H1 (cell line): ENCODE data around the gene MIA2.

Experiments
- EP300 ChIP-seq, 2 experiments: IDR thresholded peaks; 1 replicate in 1 of 2; 2 replicates in 1 of 2; pipeline ENCODE4 v1.6.1; 2011 to 2012; ENCODE audit warnings: low read depth in 2 of 2, low read length in 2 of 2, mild to moderate bottlenecking in 2 of 2, borderline replicate concordance in 1 of 2, inconsistent platforms in 1 of 2, moderate library complexity in 1 of 2
- EZH2 ChIP-seq: fragments of 200-600 bp; sonication (generic); IDR thresholded peaks from 2 replicates; pipeline ENCODE4 v1.7.1; 2012; ENCODE audit warnings: low read depth, mild to moderate bottlenecking, moderate library complexity, low read length, inconsistent platforms; ENCODE audit not compliant: severe bottlenecking
- FOSL1 ChIP-seq: IDR thresholded peaks from 2 replicates; pipeline ENCODE4 v1.6.1; 2011; ENCODE audit warnings: mild to moderate bottlenecking, low read depth, low read length, moderate library complexity; ENCODE audit not compliant: insufficient read depth
- HDAC6 ChIP-seq: IDR thresholded peaks from one replicate; pipeline ENCODE4 v1.7.1; 2012; ENCODE audit warnings: low read depth, mild to moderate bottlenecking, inconsistent platforms, low read length, moderate library complexity
- NRF1 ChIP-seq: IDR thresholded peaks from 2 replicates; pipeline ENCODE4 v1.6.1; 2011; ENCODE audit warnings: mild to moderate bottlenecking, low read depth, low read length, improper control_type of control experiment
- POLR2A ChIP-seq, 2 experiments: IDR thresholded peaks; 1 replicate in 1 of 2; 2 replicates in 1 of 2; pipeline ENCODE4 v1.6.1; 2011; ENCODE audit warnings: low read depth in 2 of 2, low read length in 2 of 2, mild to moderate bottlenecking in 2 of 2; ENCODE audit errors: control extremely low read depth in 1 of 2
- POLR2AphosphoS5 ChIP-seq: IDR thresholded peaks from 2 replicates; pipeline ENCODE4 v1.6.1; 2011; ENCODE audit warnings: low read depth, low read length
- SP2 ChIP-seq: IDR thresholded peaks from 2 replicates; pipeline ENCODE4 v1.6.1; 2012; ENCODE audit warnings: mild to moderate bottlenecking, low read length, inconsistent platforms
- SRF ChIP-seq: IDR thresholded peaks from 2 replicates; pipeline ENCODE4 v1.6.1; 2011; ENCODE audit warnings: mild to moderate bottlenecking, low read depth, low read length, moderate library complexity
- TCF12 ChIP-seq: IDR thresholded peaks from 2 replicates; pipeline ENCODE4 v1.6.1; 2011; ENCODE audit warnings: low read depth, mild to moderate bottlenecking, low read length

- TF ChIP-seq POLR2AphosphoS5 (no peak), HDAC6 (no peak), POLR2A (IDR thresholded peaks at IDR 0.05; ENCODE audit: control extremely low read depth in 1 of 2, low read depth in 2 of 2, low read length in 2 of 2) (no peak), EP300 (IDR thresholded peaks at IDR 0.05; ENCODE audit: borderline replicate concordance in 1 of 2, low read depth in 2 of 2, low read length in 2 of 2) (no peak), TCF12 (no peak), SRF (no peak), NRF1 (no peak), FOSL1 (no peak), EZH2 (no peak), SP2 (no peak)
Observed at GRCh38 chr14:39428118-39428517, 194.4 kb downstream of the MIA2 start.
